Measurements from ENCODE around the gene VPS52.

- TF ChIP-seq CTCF (IDR thresholded peaks at IDR 0.05) = no peak
- TF ChIP-seq POLR2A (IDR thresholded peaks at IDR 0.05) = no peak
- TF ChIP-seq EP300 (IDR thresholded peaks at IDR 0.05) = no peak
These were observed 34.8 kb downstream of the VPS52 start for GRCh38 chr6:33236852-33237251.
